HepG2 (cell line): Measurements from ENCODE around the gene FAM171A2. TPM values are rescaled to one million over a fixed set of nuclear protein-coding genes. Genes with fewer than 3 reads are reported as not detected.

Experiments used
- KAT8 ChIP-seq: IDR thresholded peaks from 2 replicates; pipeline ENCODE4 v1.6.1; 2016; ENCODE audit warnings: missing genetic modification reagents, missing compliant biosample characterization
- SAFB2 ChIP-seq: sonication (generic); formaldehyde crosslinking; IDR thresholded peaks from 2 replicates; pipeline ENCODE4 v1.5.1; 2020; ENCODE audit warnings: missing genetic modification reagents, low read depth, mild to moderate bottlenecking, borderline replicate concordance
- SAP130 ChIP-seq: IDR thresholded peaks from 2 replicates; pipeline ENCODE4 v1.6.1; 2016; ENCODE audit warnings: low read depth
- XRCC5 ChIP-seq: fragments of 200-400 bp; formaldehyde crosslinking; optimal IDR thresholded peaks from 2 replicates; pipeline ENCODE3; 2017; ENCODE audit warnings: mild to moderate bottlenecking, low read length
- ZNF569 ChIP-seq: sonication (generic); formaldehyde crosslinking; IDR thresholded peaks from 2 replicates; pipeline ENCODE4 v1.5.0; 2020; ENCODE audit warnings: mild to moderate bottlenecking, missing genetic modification reagents, moderate library complexity, borderline replicate concordance
- polyA plus RNA-seq, 8 experiments: library from polyadenylated mRNA; depleted of rRNA in 3 of 8; stranded (reverse) in 7 of 8; unstranded in 1 of 8; fragments of >200 nt; fragmentation: Illumina TruSeq in 4 of 8; extraction: Trizol in 4 of 8; gene quantifications; 2 replicates each; pipeline versions ENCODE4 v1.2.1 to v1.2.3, GENCODE V29; 2011 to 2016; ENCODE audit warnings: low read depth in 4 of 8, missing spikeins in 1 of 8, mixed read lengths in 1 of 8; ENCODE audit not compliant: insufficient read depth in 1 of 8
- total RNA-seq, 5 experiments: library from RNA; depleted of rRNA; stranded (reverse); fragments of >200 nt; fragmentation: Illumina TruSeq; extraction: Trizol; gene quantifications; 2 replicates each; pipeline ENCODE4 v1.2.3, GENCODE V29; 2016; ENCODE audit warnings: low read depth in 1 of 5
- TF ChIP-seq, protein P1 (sequence below): sonication (generic); formaldehyde crosslinking; IDR thresholded peaks from 2 replicates; pipeline ENCODE4 v1.5.0; 2020; ENCODE audit warnings: mild to moderate bottlenecking, missing genetic modification reagents, borderline replicate concordance
- TF ChIP-seq, protein P2 (sequence below): sonication (generic); formaldehyde crosslinking; IDR thresholded peaks from 2 replicates; pipeline ENCODE4 v1.4.0; 2020; ENCODE audit warnings: missing genetic modification reagents, mild to moderate bottlenecking, borderline replicate concordance
- TF ChIP-seq, protein P3 (sequence below): sonication (generic); formaldehyde crosslinking; IDR thresholded peaks from 2 replicates; pipeline ENCODE4 v1.4.0; 2020; ENCODE audit warnings: missing genetic modification reagents
- TF ChIP-seq, protein P4 (sequence below): IDR thresholded peaks from 2 replicates; pipeline ENCODE4 v1.6.1; 2016; ENCODE audit warnings: low read depth, missing genetic modification reagents, missing compliant biosample characterization

FAM171A2 gene
- total and polyA plus RNA-seq, 2 of the 13 experiments (the other 11 are each of a cell fraction or from before 2014, with no cell fraction given) = 1.8 to 3.6 TPM

DNA sequence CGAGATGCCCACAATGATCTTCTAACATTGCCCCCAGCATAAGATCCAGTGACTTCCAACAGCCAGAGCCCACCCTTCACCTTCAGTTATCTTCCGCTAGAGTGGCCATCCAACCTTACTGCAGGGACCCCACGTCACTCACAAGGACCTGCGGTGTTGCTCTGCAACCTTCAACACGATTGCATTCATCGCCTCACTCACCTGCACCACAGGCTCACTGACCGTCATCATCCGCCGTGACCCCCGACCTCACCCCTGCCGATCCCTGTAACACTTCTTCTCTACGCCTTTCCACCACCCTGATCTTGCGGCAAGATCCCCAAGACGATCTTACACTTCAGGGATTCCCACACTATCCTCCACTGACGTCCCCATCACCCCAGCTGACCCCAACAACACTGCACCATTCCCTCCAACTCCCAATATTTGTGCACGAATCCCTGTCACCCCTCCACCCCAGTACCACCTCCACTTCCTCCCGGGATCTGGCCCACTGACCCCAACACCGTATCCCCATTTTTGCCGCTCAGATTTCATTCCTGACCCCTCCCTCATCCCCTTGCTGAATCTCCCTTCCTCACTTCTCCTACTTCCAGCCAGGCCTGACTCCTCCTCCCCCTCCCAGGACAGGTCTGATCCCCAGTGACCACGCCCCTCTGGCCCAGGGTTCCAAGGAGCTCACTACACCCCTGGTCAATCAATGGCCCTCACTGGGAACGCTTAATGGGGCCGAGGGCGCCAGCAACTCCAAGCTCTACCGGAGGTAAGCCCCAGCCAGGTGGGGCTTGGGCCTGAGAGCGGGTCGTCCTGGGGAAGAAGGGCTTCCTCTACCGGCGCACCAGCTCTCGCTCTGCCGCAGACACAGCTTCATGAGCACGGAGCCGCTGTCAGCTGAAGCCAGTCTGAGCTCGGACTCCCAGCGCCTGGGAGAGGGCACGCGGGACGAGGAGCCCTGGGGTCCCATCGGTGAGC, 47.6 kb downstream of the FAM171A2 start (continued):
- TF ChIP-seq, protein P1, sequence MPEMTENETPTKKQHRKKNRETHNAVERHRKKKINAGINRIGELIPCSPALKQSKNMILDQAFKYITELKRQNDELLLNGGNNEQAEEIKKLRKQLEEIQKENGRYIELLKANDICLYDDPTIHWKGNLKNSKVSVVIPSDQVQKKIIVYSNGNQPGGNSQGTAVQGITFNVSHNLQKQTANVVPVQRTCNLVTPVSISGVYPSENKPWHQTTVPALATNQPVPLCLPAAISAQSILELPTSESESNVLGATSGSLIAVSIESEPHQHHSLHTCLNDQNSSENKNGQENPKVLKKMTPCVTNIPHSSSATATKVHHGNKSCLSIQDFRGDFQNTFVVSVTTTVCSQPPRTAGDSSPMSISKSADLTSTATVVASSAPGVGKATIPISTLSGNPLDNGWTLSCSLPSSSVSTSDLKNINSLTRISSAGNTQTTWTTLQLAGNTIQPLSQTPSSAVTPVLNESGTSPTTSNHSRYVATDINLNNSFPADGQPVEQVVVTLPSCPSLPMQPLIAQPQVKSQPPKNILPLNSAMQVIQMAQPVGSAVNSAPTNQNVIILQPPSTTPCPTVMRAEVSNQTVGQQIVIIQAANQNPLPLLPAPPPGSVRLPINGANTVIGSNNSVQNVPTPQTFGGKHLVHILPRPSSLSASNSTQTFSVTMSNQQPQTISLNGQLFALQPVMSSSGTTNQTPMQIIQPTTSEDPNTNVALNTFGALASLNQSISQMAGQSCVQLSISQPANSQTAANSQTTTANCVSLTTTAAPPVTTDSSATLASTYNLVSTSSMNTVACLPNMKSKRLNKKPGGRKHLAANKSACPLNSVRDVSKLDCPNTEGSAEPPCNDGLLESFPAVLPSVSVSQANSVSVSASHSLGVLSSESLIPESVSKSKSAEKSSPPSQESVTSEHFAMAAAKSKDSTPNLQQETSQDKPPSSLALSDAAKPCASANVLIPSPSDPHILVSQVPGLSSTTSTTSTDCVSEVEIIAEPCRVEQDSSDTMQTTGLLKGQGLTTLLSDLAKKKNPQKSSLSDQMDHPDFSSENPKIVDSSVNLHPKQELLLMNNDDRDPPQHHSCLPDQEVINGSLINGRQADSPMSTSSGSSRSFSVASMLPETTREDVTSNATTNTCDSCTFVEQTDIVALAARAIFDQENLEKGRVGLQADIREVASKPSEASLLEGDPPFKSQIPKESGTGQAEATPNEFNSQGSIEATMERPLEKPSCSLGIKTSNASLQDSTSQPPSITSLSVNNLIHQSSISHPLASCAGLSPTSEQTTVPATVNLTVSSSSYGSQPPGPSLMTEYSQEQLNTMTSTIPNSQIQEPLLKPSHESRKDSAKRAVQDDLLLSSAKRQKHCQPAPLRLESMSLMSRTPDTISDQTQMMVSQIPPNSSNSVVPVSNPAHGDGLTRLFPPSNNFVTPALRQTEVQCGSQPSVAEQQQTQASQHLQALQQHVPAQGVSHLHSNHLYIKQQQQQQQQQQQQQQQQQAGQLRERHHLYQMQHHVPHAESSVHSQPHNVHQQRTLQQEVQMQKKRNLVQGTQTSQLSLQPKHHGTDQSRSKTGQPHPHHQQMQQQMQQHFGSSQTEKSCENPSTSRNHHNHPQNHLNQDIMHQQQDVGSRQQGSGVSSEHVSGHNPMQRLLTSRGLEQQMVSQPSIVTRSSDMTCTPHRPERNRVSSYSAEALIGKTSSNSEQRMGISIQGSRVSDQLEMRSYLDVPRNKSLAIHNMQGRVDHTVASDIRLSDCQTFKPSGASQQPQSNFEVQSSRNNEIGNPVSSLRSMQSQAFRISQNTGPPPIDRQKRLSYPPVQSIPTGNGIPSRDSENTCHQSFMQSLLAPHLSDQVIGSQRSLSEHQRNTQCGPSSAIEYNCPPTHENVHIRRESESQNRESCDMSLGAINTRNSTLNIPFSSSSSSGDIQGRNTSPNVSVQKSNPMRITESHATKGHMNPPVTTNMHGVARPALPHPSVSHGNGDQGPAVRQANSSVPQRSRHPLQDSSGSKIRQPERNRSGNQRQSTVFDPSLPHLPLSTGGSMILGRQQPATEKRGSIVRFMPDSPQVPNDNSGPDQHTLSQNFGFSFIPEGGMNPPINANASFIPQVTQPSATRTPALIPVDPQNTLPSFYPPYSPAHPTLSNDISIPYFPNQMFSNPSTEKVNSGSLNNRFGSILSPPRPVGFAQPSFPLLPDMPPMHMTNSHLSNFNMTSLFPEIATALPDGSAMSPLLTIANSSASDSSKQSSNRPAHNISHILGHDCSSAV (CRISPR knock-in tag) = no peak
- TF ChIP-seq, protein P2, sequence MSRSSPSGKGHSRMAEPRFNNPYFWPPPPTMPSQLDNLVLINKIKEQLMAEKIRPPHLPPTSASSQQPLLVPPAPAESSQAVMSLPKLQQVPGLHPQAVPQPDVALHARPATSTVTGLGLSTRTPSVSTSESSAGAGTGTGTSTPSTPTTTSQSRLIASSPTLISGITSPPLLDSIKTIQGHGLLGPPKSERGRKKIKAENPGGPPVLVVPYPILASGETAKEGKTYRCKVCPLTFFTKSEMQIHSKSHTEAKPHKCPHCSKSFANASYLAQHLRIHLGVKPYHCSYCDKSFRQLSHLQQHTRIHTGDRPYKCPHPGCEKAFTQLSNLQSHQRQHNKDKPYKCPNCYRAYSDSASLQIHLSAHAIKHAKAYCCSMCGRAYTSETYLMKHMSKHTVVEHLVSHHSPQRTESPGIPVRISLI = no peak
- TF ChIP-seq KAT8 (CRISPR knock-in tag) = no peak
- TF ChIP-seq, protein P3, sequence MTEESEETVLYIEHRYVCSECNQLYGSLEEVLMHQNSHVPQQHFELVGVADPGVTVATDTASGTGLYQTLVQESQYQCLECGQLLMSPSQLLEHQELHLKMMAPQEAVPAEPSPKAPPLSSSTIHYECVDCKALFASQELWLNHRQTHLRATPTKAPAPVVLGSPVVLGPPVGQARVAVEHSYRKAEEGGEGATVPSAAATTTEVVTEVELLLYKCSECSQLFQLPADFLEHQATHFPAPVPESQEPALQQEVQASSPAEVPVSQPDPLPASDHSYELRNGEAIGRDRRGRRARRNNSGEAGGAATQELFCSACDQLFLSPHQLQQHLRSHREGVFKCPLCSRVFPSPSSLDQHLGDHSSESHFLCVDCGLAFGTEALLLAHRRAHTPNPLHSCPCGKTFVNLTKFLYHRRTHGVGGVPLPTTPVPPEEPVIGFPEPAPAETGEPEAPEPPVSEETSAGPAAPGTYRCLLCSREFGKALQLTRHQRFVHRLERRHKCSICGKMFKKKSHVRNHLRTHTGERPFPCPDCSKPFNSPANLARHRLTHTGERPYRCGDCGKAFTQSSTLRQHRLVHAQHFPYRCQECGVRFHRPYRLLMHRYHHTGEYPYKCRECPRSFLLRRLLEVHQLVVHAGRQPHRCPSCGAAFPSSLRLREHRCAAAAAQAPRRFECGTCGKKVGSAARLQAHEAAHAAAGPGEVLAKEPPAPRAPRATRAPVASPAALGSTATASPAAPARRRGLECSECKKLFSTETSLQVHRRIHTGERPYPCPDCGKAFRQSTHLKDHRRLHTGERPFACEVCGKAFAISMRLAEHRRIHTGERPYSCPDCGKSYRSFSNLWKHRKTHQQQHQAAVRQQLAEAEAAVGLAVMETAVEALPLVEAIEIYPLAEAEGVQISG (CRISPR knock-in tag) = no peak
- no peak for TF ChIP-seq ZNF569
- no peak for TF ChIP-seq XRCC5
- peak; percentile 17; the same call in 1 of the 2 replicates for TF ChIP-seq SAP130 (CRISPR knock-in tag)
- no peak for TF ChIP-seq SAFB2 (CRISPR knock-in tag)
- TF ChIP-seq, protein P4, sequence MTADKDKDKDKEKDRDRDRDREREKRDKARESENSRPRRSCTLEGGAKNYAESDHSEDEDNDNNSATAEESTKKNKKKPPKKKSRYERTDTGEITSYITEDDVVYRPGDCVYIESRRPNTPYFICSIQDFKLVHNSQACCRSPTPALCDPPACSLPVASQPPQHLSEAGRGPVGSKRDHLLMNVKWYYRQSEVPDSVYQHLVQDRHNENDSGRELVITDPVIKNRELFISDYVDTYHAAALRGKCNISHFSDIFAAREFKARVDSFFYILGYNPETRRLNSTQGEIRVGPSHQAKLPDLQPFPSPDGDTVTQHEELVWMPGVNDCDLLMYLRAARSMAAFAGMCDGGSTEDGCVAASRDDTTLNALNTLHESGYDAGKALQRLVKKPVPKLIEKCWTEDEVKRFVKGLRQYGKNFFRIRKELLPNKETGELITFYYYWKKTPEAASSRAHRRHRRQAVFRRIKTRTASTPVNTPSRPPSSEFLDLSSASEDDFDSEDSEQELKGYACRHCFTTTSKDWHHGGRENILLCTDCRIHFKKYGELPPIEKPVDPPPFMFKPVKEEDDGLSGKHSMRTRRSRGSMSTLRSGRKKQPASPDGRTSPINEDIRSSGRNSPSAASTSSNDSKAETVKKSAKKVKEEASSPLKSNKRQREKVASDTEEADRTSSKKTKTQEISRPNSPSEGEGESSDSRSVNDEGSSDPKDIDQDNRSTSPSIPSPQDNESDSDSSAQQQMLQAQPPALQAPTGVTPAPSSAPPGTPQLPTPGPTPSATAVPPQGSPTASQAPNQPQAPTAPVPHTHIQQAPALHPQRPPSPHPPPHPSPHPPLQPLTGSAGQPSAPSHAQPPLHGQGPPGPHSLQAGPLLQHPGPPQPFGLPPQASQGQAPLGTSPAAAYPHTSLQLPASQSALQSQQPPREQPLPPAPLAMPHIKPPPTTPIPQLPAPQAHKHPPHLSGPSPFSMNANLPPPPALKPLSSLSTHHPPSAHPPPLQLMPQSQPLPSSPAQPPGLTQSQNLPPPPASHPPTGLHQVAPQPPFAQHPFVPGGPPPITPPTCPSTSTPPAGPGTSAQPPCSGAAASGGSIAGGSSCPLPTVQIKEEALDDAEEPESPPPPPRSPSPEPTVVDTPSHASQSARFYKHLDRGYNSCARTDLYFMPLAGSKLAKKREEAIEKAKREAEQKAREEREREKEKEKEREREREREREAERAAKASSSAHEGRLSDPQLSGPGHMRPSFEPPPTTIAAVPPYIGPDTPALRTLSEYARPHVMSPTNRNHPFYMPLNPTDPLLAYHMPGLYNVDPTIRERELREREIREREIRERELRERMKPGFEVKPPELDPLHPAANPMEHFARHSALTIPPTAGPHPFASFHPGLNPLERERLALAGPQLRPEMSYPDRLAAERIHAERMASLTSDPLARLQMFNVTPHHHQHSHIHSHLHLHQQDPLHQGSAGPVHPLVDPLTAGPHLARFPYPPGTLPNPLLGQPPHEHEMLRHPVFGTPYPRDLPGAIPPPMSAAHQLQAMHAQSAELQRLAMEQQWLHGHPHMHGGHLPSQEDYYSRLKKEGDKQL = no peak
